Left lobe of liver (tissue), 2 donors: ENCODE results near the gene STARD10. TPM values are rescaled to one million over a fixed set of nuclear protein-coding genes. Genes with fewer than 3 reads are reported as not detected.

Experiments
- ATAC-seq: fragments of 200-7000 bp; cut with Tn5 transposase; one replicate; pipeline ENCODE4 v1.9.1; 2020; ENCODE audit warnings: mild to moderate bottlenecking, moderate library complexity
- DNase-seq: peaks from one replicate; pipeline ENCODE4 v3.0.0-alpha.2; 2020; ENCODE audit warnings: low spot score
- total RNA-seq: library from RNA; stranded (reverse); gene quantifications from one replicate; pipeline ENCODE4 v1.2.1, GENCODE V29; 2021
- donor health status: DM: no; HTN: no; CAD: no; lungs with moderate emphysema.
- donor health status: DM: no; HTN: yes; CAD: no.

Gene STARD10
- total RNA-seq, 1 donor from 2014 or later, result 493 TPM

- DNase-seq (no peak), ATAC-seq (no peak)
Observed at GRCh38 chr11:72826942-72827480, 33.2 kb upstream of the STARD10 start.

DNA sequence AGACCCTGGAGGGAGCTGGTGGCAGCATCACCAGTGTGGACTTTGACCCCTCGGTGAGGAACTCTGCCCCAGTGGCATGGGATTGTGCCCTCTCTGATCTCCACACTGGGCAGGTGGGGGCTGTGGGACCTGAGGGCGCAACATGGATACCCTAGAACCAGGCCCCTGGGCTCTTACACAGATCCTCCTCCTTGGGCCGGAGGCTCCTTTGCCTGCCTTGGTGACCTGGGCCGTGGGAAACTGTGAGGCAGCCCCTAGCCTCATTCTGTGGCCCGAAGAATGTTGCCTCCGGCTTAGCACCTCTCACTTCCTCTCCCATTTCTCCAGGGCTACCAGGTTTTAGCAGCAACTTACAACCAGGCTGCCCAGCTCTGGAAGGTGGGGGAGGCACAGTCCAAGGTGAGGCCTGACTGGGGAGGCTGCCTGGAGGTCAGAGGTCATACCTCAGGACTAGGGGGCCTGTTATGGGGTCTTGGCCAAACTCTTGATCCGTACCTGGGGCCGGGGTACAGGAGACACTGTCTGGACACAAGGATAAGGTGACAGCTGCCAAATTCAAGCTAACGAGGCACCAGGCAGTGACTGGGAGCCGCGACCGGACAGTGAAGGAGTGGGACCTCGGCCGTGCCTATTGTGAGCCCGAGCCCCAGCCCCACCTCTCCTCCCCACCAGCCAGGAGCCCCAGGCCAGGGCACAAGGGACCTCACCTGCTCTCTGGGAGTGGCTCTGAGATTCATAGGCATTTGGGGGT lies 32.5 kb upstream of the STARD10 start:
- ATAC-seq (no peak), DNase-seq (no peak)

GRCh38 chr11:72825661-72826060 lies 31.8 kb upstream of the STARD10 start:
- ATAC-seq, result no peak
- DNase-seq, result no peak

DNA sequence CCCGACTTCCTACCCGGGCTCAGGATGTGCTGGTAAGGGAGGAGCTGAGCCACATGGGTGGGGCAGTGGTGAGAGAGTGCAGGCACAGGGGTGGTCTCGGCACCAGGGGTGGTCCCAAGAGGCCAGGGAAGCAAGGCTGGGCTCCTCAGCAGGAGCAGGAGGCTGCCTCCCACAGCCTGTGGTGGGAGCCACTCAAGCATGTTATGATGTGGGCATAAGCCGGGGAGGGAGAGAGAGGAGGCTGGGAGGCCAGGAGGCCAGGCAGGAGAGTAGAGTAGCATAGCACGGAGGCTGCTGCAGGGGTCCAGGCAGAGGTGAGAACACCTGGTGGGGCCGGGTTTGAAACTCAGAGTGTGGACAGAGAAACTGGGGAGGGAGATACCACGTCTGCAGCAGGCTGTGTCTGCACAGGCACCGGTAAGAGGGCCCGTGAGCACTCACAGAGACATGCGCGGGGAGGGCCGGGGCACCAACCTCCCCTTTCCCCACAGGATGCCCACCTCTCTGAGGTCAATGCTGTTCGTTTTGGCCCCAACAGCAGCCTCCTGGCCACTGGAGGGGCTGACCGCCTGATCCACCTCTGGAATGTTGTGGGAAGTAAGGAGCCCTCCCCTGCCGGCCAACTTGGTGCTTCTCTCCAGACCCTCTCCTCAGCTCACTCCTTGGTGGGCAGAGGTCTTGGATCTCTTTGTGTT lies 31.1 kb upstream of the STARD10 start:
- no peak for DNase-seq
- ATAC-seq, result no peak

DNA sequence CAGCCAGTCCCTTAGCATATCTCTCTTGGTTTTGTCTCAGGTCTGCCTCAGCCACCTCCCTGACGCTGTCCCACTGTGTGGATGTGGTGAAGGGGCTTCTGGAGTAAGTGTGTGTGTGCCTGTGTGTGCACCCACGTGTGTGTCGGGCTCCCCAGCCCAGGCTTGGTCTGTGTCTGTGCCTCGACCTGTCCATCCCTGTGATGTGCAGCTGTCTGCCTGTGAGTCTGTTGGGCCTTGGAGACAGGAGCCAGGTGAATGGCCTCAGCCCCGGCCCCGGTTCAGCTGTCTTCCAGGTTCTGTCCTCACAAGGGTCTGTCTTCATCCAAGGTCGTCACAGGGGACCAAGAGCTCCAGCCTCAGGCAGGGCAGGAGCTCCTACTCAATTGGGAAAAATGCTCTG lies 30.2 kb upstream of the STARD10 start:
- DNase-seq (no peak), ATAC-seq (no peak)

DNA sequence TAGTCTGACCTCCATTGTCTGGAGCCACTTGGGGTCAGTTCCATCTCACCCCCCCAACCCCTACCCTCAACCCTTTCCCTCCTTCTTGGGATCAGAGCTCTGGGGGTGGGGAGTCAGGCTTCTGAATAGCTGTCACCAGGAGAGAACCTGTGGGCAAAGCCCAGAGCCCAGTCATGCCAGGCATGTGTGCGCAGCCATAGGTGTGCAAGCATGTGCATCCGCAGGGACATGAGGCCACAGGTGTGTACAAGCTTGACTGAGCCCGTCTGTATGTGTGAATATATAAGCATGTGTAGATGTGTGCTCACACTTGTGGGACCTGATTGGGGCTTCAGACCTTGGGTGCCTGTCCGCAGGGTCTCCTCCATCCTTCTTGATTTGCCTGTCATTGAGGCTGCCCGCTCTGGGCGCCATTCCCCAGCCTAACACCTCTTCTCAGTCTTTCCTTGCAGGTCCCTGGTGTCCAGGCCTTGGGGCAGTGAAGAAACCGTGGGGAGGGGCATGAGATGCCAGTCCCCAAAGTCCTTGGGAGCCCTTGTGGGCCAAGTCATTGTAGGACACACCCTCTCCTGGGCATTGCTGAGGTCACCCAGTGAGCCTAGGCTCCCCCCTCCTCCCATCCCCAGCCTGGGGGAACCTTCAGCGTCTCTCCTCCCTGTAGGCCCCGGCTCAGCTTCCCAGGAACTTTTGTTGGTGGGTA lies 29.4 kb upstream of the STARD10 start:
- DNase-seq (no peak), ATAC-seq (no peak)

- DNase-seq (peak; percentile 92), ATAC-seq (peak; percentile 92)
Observed at GRCh38 chr11:72821920-72822799, 28.3 kb upstream of the STARD10 start.

GRCh38 chr11:72821221-72821919 lies 27.5 kb upstream of the STARD10 start:
- DNase-seq (no peak), ATAC-seq (peak; percentile 6)

GRCh38 chr11:72820439-72821139 lies 26.7 kb upstream of the STARD10 start:
- ATAC-seq (no peak), DNase-seq (no peak)

GRCh38 chr11:72818971-72819370 lies 25.1 kb upstream of the STARD10 start:
- DNase-seq (no peak), ATAC-seq (no peak)

DNA sequence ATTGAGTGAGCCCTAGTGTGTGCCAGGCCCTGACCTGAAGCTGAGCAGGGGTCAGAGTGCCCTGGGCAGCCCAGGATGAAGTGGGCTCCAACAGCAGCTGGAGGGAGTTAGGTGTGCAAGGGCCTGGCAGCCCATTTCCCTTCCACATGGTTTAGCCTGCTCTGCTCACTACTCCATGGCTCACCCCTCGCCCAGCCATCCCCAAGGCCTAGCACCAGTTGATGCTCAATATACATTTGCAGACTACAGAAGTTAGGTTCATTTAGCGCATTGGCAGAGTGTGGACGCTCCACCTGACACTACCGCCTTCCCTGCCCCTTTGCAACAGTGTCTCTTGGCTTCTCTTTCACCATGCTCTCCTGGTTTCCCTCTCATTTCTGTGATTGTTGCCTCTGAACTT lies 24.1 kb upstream of the STARD10 start:
- ATAC-seq (no peak), DNase-seq (no peak)

DNA sequence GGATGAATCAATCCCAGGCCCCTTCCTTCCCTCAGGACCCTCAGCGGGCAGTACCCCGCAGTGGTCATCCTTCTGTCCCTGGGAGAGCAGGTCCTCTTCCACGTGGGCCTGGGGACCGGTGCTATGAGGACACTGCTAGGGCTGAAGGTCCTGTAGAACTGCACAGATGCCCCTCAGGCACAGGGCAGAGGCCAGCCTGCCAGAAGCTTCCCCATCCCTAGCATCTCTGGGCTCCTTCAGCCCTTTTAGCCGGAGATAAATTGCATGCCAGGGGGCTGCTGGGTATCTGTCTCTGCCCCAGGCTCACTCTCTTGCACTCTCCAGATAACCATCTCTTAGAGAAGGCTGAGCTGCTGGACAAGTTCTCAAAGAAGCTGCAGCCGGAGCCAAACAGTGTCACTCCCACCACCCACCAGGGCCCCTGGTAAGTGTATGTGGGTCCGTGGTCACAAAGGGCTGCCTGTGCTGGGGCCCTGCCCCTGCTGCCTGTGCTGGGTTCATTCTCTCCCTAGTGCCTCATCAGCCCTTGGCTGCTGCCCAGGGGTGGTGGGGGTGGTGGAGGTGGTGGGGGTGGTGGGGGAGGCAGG lies 22.6 kb upstream of the STARD10 start:
- DNase-seq, result no peak

GRCh38 chr11:72815110-72815618 lies 21.3 kb upstream of the STARD10 start:
- DNase-seq (no peak), ATAC-seq (no peak)

More for the DNA sequence above, 22.6 kb upstream of the STARD10 start:
- no peak for ATAC-seq

GRCh38 chr11:72814286-72815109 lies 20.7 kb upstream of the STARD10 start, which contains the start of gene ATG16L2:
Gene ATG16L2, plus strand, starts transcription at chr11:72814411. Its CDS starts 35 bp downstream, at chr11:72814446.
- DNase-seq (peak; percentile 92), ATAC-seq (peak; percentile 91)

DNA sequence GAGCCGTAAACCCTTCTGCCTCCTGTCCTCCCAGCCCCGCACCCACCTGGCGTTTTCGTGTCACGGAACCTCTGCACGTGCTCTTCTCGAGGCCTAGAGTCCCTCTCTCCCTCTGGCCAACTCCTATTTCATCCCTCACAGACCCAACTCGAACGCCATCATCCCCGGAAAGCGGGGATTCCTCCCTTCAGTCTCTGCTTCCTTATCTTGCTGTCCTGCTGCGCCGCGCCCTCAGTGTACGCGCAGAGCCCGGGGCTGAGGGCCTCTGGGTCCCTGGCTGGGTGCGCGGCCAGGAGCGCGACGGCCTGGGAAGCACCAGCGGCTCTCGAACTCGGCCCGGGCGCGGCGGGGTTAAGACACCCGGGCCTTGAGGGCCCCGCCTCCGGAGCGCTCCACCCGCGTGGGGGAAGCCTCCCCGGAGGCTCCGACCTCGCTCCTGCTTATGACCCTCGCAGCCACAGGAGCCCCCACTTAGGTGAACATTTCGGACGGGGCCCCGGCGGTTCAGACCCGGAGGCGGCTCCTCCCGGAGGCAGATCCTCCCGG lies 20.0 kb upstream of the STARD10 start:
- DNase-seq (no peak), ATAC-seq (peak; percentile 87)

GRCh38 chr11:72812967-72813739 lies 19.3 kb upstream of the STARD10 start:
- ATAC-seq, result peak; percentile 45
- DNase-seq, result no peak

DNA sequence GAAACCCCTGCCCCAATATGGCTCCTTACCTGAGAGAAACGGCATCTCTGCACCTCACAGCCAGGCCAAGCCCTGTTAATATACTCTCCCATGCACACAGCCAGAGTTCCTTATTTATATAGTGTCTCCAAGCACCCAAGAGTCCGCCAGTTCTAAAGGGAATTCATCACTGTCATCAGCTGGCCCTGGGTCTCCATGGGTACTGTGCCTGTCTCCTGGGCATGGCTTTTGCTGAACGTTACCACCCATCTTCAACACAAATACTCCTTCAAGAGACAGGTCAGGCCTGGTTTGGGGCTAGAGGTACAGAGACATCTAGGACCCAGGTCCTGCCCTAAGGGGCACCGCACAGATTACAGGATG lies 18.7 kb upstream of the STARD10 start:
- ATAC-seq (no peak), DNase-seq (no peak)
